GM12892 (cell line): ENCODE results near the gene BCL2L11.

ENCODE experiments used
- DNase-seq: peaks from one replicate; pipeline ENCODE4 v3.0.0; 2011; ENCODE audit not compliant: insufficient read length
- FAIRE-seq: peaks from 2 replicates; lab custom pipeline; 2011; peaks lifted over from hg19 to GRCh38; lab: Jason Lieb, UNC
- POLR2A ChIP-seq: IDR thresholded peaks from 2 replicates; pipeline ENCODE4 v1.6.1; 2011; ENCODE audit warnings: low read depth, low read length, control low read depth
- POLR2AphosphoS5 ChIP-seq: IDR thresholded peaks from 2 replicates; pipeline ENCODE4 v1.6.1; 2011; ENCODE audit warnings: low read depth, low read length, control low read depth
- TAF1 ChIP-seq: IDR thresholded peaks from 2 replicates; pipeline ENCODE4 v1.6.1; 2011; ENCODE audit warnings: low read depth, mild to moderate bottlenecking, control low read depth, low read length, borderline replicate concordance

Gene BCL2L11

DNA sequence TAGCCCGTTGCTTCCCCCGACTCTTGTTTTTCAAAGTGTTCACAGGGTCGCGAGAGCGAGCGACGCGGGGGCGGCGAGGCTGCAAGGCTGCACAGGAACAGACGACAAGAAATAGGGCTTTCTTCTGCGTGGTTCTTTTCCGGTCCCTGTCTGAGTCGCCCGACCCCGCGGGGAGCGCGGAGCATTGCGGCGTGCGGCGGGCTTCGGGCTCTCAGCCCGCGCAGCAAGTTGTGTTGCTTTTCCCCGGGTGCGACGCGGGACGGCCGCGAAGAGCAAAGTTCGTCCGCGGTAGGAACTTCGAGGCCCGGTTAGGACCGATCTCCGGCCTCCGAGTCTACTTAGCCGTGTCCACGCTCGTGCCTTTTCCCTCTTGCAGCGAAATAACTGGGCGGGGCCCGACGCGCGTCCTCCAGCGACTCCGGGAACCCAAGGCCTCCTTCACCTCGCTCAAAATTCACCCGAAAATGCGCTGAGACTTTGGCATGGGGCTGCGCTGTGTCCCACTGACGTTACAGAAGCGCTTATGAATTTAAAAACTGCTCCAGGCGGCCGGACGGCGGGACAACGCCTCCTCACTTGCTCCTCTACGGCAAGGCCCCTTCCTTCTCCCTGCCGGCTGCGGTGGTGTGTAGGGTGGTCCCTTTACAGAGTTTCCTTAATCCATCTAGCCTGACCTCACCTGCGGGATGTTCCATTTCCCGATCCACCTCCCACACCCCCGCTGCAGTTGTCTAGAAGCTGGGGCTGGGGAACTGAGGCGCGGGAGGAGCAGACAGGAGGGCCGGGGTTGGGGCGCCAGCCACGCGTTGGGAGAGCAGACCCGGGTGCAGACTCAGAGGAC lies 1.5 kb upstream of the BCL2L11 start:
- TF ChIP-seq TAF1, result no peak
- TF ChIP-seq POLR2AphosphoS5, result no peak
- no peak for TF ChIP-seq POLR2A
- FAIRE-seq, result peak; percentile 24
- no peak for DNase-seq

DNA sequence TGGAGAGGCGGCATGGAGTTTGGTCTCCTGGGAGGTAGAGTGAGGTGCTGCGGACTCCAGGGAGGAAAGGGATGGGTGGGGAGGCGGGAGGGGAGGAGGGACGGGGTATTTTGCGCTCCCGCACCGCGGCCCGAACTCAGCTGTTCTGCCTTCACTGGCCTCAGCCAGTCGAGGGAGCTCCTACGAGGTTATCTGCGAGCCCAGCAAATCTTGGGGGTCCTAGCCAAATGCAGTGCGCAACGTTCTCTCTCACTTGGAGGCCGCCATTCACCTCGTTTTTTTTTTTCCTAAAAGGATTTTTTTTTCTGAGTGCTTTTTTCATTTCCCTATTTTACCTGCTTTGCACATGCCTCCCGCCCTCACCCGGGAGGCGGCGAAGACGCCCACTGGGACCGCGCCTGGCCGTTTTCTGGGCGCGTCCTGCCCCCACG lies 877 bp upstream of the BCL2L11 start:
- no peak for FAIRE-seq
- DNase-seq, result no peak
- TF ChIP-seq POLR2AphosphoS5 (no peak), TAF1 (no peak), POLR2A (no peak)

DNA sequence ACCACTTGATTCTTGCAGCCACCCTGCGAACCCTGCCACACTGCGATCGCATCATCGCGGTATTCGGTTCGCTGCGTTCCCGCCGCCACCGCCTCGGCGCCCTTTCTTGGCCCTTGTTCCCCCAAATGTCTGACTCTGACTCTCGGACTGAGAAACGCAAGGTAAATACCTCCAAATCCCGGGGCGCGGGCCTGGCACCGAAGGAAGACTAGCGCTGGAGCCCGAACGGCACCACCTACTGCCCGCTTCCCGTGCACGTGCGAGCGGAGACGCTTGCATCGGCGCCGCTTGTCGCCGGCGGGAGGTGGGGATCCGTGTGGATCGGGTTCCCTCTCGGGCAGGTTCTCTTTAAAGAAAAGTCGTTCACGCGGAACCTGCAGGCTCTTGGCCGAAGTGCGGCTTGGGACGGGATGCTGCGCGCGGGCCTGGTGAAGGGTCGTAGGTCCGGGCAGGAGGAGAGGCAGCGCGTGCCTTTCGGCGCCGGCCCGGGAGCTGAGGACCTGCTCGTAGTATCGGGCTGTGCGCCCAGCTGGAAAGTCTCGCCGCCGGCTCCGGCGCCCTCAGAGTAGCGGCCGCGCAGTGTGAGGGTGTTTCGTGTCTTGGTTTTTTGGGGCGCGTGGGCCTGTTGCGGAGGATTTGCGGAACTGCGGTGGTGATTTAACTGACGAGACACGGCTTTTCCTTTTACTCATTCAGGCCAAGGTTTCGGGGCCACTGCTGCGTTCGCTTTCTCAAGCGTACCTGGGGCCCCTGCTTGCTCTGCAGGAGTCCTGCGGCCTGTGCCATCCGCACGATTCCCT lies 514 bp downstream of the BCL2L11 start:
- no peak for TF ChIP-seq TAF1
- no peak for TF ChIP-seq POLR2AphosphoS5
- TF ChIP-seq POLR2A, result no peak
- DNase-seq (no peak), FAIRE-seq (peak; percentile 70)

DNA sequence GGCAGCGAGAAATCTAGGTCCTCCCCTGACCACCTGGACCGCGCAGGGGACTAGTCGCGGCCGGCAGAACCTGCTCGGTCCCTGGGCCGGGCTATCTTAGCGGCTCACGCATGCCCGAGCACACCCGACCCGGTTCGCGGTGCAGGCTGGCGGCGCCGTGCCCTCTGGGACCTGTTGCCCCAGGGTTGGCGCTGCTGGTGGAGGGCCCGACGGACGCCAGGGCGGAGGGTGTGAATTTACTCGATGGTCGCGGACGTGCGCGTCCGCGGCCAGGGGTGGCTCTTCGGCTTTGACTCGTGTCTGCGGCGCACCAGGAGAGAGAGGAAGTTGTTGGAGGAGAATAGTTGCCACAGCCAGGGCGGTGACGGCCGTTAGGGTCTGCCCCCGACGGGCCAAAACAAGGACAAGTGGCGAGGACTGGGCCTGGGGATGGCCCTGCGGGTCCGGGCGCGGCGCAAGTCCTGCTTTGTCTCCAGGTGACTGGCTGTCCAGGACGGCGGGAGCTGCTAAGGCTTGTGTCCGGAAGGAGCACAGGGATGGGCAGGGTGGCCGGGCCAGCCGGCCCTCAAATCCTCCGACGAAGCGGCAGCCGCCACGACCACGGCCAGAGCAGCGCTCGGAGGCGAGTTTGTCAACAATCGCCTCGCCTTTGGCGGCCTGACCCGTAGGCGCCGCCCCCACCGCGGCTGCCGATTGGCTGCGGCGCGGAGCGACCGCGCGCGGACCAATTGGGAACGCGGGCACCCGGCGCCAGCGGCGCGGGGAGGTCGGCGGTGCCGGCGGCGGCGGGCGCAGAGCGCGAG lies 1.3 kb downstream of the BCL2L11 start:
- DNase-seq, result peak; percentile 72
- no peak for TF ChIP-seq POLR2AphosphoS5
- TF ChIP-seq POLR2A, result peak; percentile 20; the same call in 1 of the 2 replicates
- no peak for TF ChIP-seq TAF1
- peak; percentile 97 for FAIRE-seq

DNA sequence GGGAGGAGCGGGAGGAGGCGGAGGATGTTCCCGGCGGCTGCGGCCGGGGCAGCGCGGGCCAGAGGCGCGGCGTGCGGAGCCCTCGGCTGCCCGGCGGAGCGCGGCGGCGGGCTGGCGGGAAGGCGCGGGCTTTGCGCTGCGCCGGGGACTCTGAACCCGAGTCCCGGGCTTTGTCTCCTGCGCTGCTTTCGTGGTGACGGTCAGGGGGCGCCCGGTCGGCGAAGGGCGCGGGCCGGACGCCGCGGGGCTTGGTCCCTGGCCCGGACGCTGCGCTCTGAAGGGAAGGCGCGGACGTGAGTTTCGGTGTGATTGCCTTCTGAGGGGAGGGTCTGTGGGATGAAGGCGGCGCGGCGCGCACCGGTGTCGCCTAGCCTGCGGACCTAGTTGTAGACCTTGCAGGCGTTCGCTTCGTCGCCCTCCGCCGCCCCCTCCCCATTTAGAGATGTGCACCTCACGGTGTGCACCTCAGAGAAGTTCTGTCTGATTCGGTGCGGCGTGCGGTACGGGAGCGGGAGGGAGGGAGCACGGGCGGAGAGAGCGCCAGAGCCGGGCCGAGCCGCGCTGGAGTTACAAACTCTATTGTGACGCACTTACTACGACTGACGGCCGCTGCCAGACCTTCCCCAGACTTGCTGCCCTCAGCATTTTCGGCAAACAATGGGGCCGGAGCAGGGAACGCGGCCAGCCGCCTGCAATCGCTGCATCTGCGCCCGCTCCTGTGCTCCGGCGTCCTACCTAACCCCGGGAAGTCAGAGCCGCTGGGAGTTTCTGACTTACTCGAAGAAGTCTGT lies 2.1 kb downstream of the BCL2L11 start:
- no peak for TF ChIP-seq TAF1
- no peak for TF ChIP-seq POLR2AphosphoS5
- no peak for TF ChIP-seq POLR2A
- FAIRE-seq (no peak), DNase-seq (no peak)

DNA sequence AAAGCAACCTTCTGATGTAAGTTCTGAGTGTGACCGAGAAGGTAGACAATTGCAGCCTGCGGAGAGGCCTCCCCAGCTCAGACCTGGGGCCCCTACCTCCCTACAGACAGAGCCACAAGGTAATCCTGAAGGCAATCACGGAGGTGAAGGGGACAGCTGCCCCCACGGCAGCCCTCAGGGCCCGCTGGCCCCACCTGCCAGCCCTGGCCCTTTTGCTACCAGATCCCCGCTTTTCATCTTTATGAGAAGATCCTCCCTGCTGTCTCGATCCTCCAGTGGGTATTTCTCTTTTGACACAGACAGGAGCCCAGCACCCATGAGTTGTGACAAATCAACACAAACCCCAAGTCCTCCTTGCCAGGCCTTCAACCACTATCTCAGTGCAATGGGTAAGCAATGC lies 3.0 kb downstream of the BCL2L11 start:
- TF ChIP-seq POLR2A, result no peak
- no peak for TF ChIP-seq TAF1
- no peak for TF ChIP-seq POLR2AphosphoS5
- FAIRE-seq, result no peak
- no peak for DNase-seq

DNA sequence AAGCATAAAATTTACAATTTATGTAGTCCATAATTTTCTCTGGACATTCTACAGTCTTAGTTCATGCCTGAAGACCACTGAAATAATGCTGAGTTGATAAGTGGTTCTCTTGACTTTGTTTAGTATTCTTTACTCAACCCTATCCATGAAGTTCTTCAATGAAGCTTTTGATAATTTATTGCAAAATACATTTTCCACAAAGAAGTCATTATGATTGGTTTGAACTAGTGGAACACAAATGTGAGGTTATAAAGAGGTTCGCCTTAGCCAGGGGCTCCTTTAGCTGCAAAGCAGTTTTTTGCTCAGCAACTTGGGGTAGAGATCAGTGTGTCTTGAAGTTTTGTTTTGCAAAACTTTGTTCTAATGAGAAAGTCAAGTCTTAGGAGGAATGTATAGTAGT lies 5.9 kb downstream of the BCL2L11 start:
- DNase-seq, result no peak
- TF ChIP-seq POLR2AphosphoS5 (no peak), POLR2A (no peak), TAF1 (no peak)
- FAIRE-seq, result no peak

DNA sequence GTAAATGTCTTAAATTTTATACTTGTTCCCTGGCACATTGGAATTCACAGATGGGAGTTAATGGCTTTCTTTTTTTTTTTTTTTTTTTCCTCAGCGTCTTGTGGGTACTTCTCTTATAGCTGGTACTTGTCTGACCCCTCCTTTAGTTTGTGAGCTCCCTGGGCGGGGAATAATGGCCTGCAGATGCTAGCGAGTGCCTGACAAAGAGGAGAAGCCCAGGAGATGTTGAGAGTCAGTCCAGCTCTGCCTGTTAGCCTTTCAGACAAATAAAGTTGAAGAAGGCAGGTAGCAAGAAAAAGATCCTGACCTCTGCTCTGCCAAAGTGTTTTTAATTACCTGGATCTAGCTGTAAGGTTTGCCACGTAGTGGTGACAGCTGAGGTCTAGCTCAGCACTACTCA lies 6.6 kb downstream of the BCL2L11 start:
- FAIRE-seq (no peak), DNase-seq (no peak)
- TF ChIP-seq POLR2AphosphoS5 (no peak), TAF1 (no peak), POLR2A (no peak)

DNA sequence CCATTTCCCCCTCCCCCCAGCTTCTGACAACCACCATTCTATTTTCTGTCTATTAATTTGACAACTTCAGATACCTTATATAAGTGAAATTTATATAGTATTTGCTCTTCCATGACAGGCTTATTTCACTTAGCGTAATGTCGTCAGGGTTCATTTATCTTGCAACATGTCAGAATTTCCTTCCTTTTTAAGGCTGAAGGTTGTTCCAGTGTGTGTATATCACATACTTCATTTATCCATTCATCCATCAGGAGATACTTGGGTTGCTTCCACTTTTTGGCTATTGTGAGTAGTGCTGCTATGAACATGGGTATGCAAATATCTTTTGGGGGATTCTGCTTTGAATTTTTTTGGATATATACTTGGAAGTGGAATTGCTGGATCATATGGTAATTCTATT lies 7.4 kb downstream of the BCL2L11 start:
- FAIRE-seq, result peak; percentile 27
- DNase-seq, result no peak

DNA sequence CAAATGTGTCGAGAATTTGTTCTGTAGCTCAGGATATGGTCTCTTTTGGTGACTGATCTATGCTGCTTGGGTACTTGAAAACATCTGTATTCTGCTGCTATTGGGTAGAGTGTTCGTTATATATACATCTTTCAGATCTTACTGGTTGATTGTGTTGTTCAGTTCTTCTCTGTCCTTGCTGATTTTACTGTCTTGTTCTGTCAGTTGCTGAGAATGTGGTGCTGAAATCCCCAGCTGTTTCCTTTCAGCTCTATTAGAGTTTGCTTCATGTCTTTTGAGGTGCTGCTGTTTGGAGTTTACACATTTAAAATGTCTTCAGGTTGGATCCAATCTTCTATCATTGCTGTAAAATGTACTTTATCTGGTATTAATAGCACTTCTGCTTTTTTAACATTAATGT lies 12.9 kb downstream of the BCL2L11 start:
- DNase-seq, result no peak
- peak; percentile 62 for FAIRE-seq
- TF ChIP-seq POLR2AphosphoS5 (no peak), POLR2A (no peak), TAF1 (no peak)

More for the DNA sequence above, 7.4 kb downstream of the BCL2L11 start:
- TF ChIP-seq POLR2A (no peak), POLR2AphosphoS5 (no peak), TAF1 (no peak)

DNA sequence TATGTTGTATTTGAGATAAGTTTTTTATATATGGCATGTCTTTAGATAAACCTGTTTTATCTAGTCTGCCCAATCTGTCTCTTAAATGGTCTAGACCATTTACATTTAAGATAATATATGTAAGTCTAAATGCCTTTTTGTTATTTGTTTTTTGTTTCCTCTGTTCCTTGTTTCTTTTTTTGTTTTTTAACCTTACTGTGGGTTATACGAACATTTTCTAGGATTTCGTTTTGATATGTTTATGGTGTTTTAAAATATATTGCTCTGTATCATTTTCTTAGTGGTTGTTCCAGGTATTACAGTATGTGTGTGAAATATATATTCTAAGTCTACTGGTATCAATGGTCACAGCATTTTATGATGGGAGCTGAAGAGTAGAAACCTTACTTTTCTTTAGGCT lies 13.3 kb downstream of the BCL2L11 start:
- no peak for DNase-seq
- no peak for FAIRE-seq
- TF ChIP-seq POLR2AphosphoS5, result no peak
- TF ChIP-seq TAF1, result no peak
- TF ChIP-seq POLR2A, result no peak
